Erythroblast (primary cell): Measurements from ENCODE around the gene CPN2.

Experiments used
- GATA1 ChIP-seq: IDR thresholded peaks from 2 replicates; pipeline ENCODE4 v1.6.1; 2011; ENCODE audit warnings: low read depth, mild to moderate bottlenecking, control low read depth, low read length, moderate library complexity
- POLR2A ChIP-seq: IDR thresholded peaks from 2 replicates; pipeline ENCODE4 v1.6.1; 2011; ENCODE audit warnings: mild to moderate bottlenecking, low read length

GRCh38 chr3:194386066-194386465, 34.9 kb upstream of the CPN2 start:
- TF ChIP-seq POLR2A: no peak
- no peak for TF ChIP-seq GATA1
